ENCODE data around the gene ZNF280C. TPM values are rescaled to one million over a fixed set of nuclear protein-coding genes. Genes with fewer than 3 reads are reported as not detected.

Gene ZNF280C
- total and polyA plus RNA-seq, 2 of the 13 experiments (the other 11 are each of a cell fraction or from before 2014, with no cell fraction given) = 3.0 to 3.3 TPM

DNA sequence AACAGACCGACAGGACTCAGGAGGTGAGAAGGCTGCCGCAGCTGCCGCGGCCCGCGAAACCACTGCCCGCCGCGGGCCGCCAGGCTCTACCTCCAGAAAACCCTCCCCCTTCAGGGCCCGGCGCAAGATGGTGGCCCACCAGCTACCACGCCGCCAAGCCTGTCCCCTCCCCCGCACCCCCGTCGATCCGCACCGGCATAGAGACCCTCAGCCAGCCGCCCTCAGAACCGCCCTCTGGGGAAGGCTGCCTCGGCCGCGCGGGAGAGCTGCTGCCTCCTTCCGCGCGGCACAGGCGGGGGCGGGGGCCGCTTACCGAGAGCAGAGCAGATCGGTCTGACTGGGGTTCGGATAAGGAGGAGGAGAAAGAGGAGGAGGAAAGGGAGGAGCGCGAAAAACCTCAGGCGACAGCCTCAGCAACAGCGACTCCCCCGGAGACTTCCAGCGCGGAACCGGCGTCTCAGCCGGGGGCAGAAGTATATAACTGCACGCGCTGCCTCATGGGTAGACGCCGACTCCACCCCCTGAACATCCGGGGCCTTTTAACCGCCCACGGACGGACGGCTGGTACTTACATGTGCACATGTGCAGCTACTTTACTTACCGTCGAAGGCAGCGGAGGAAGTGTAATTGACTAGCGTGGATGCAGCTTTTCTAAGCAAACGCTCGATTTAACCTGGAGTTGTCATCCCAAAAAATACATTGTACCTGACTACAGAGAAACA, at the start of gene ZNF280C (continued):
- TF ChIP-seq, protein P1, sequence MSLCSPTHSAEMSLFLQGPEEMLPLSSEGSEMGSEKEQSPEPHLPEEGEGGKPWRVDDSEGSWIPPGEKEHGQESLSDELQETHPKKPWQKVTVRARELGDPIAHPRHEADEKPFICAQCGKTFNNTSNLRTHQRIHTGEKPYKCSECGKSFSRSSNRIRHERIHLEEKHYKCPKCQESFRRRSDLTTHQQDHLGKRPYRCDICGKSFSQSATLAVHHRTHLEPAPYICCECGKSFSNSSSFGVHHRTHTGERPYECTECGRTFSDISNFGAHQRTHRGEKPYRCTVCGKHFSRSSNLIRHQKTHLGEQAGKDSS (CRISPR knock-in tag; IDR thresholded peaks at IDR 0.05; ENCODE audit: borderline replicate concordance, low read depth) = no peak
- no peak for TF ChIP-seq ZNF337 (CRISPR knock-in tag; IDR thresholded peaks at IDR 0.05; ENCODE audit: borderline replicate concordance, low read depth)
- TF ChIP-seq, protein P2, sequence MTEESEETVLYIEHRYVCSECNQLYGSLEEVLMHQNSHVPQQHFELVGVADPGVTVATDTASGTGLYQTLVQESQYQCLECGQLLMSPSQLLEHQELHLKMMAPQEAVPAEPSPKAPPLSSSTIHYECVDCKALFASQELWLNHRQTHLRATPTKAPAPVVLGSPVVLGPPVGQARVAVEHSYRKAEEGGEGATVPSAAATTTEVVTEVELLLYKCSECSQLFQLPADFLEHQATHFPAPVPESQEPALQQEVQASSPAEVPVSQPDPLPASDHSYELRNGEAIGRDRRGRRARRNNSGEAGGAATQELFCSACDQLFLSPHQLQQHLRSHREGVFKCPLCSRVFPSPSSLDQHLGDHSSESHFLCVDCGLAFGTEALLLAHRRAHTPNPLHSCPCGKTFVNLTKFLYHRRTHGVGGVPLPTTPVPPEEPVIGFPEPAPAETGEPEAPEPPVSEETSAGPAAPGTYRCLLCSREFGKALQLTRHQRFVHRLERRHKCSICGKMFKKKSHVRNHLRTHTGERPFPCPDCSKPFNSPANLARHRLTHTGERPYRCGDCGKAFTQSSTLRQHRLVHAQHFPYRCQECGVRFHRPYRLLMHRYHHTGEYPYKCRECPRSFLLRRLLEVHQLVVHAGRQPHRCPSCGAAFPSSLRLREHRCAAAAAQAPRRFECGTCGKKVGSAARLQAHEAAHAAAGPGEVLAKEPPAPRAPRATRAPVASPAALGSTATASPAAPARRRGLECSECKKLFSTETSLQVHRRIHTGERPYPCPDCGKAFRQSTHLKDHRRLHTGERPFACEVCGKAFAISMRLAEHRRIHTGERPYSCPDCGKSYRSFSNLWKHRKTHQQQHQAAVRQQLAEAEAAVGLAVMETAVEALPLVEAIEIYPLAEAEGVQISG (CRISPR knock-in tag; IDR thresholded peaks at IDR 0.05) = peak; percentile 60
- 0 out of 2 replicates have a peak, but pooled peaks have one; percentile 11 for TF ChIP-seq FOSL2 (CRISPR knock-in tag; IDR thresholded peaks at IDR 0.05)
- TF ChIP-seq MAFF (IDR thresholded peaks at IDR 0.05; ENCODE audit: low read depth, low read length) = no peak
- no peak for TF ChIP-seq ZNF333 (CRISPR knock-in tag; IDR thresholded peaks at IDR 0.05; ENCODE audit: borderline replicate concordance)
- TF ChIP-seq CENPT (CRISPR knock-in tag; IDR thresholded peaks at IDR 0.05; ENCODE audit: low read depth) = no peak
- no peak for TF ChIP-seq TBX3 (IDR thresholded peaks at IDR 0.05; ENCODE audit: borderline replicate concordance)
- peak; percentile 49; the same call in 1 of the 2 replicates for TF ChIP-seq KMT2B (CRISPR knock-in tag; IDR thresholded peaks at IDR 0.05)
- TF ChIP-seq, protein P3, sequence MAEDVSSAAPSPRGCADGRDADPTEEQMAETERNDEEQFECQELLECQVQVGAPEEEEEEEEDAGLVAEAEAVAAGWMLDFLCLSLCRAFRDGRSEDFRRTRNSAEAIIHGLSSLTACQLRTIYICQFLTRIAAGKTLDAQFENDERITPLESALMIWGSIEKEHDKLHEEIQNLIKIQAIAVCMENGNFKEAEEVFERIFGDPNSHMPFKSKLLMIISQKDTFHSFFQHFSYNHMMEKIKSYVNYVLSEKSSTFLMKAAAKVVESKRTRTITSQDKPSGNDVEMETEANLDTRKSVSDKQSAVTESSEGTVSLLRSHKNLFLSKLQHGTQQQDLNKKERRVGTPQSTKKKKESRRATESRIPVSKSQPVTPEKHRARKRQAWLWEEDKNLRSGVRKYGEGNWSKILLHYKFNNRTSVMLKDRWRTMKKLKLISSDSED (CRISPR knock-in tag; IDR thresholded peaks at IDR 0.05) = no peak
- TF ChIP-seq GFI1 (CRISPR knock-in tag; IDR thresholded peaks at IDR 0.05; ENCODE audit: borderline replicate concordance) = no peak
- no peak for TF ChIP-seq ZNF383 (CRISPR knock-in tag; IDR thresholded peaks at IDR 0.05; ENCODE audit: borderline replicate concordance)
- no peak for TF ChIP-seq ZEB1 (IDR thresholded peaks at IDR 0.05; ENCODE audit: insufficient replicate concordance, low read depth)
- TF ChIP-seq, protein P4, sequence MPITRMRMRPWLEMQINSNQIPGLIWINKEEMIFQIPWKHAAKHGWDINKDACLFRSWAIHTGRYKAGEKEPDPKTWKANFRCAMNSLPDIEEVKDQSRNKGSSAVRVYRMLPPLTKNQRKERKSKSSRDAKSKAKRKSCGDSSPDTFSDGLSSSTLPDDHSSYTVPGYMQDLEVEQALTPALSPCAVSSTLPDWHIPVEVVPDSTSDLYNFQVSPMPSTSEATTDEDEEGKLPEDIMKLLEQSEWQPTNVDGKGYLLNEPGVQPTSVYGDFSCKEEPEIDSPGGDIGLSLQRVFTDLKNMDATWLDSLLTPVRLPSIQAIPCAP (CRISPR knock-in tag; IDR thresholded peaks at IDR 0.05; ENCODE audit: low read depth) = no peak
- TF ChIP-seq ZBTB42 (CRISPR knock-in tag; IDR thresholded peaks at IDR 0.05) = peak; percentile 44; the same call in 1 of the 2 replicates
- no peak for TF ChIP-seq CAMTA2 (CRISPR knock-in tag; IDR thresholded peaks at IDR 0.05; ENCODE audit: borderline replicate concordance)
- TF ChIP-seq ATAD3A (CRISPR knock-in tag; IDR thresholded peaks at IDR 0.05) = no peak
- peak; percentile 35; the same call in 1 of the 2 replicates for TF ChIP-seq MIXL1 (CRISPR knock-in tag; IDR thresholded peaks at IDR 0.05)
- no peak for TF ChIP-seq MLLT10 (CRISPR knock-in tag; IDR thresholded peaks at IDR 0.05)
- TF ChIP-seq, protein P5, sequence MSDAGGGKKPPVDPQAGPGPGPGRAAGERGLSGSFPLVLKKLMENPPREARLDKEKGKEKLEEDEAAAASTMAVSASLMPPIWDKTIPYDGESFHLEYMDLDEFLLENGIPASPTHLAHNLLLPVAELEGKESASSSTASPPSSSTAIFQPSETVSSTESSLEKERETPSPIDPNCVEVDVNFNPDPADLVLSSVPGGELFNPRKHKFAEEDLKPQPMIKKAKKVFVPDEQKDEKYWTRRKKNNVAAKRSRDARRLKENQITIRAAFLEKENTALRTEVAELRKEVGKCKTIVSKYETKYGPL (CRISPR knock-in tag; IDR thresholded peaks at IDR 0.05) = no peak
- peak; percentile 35; the same call in 1 of the 2 replicates for TF ChIP-seq ZNF891 (CRISPR knock-in tag; IDR thresholded peaks at IDR 0.05)
- no peak for TF ChIP-seq SETDB1 (CRISPR knock-in tag; IDR thresholded peaks at IDR 0.05; ENCODE audit: borderline replicate concordance)
- TF ChIP-seq MYNN (CRISPR knock-in tag; IDR thresholded peaks at IDR 0.05; ENCODE audit: low read depth) = 0 out of 2 replicates have a peak, but pooled peaks have one; percentile 46
- TF ChIP-seq, protein P6, sequence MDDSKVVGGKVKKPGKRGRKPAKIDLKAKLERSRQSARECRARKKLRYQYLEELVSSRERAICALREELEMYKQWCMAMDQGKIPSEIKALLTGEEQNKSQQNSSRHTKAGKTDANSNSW (CRISPR knock-in tag; IDR thresholded peaks at IDR 0.05; ENCODE audit: borderline replicate concordance) = no peak
